VCaP (cell line): ENCODE measurements around the gene PLA2G5.

Source experiments
- H3K27ac ChIP-seq: fragments of 450-650 bp; 2 replicates; pipeline ENCODE4 v1.5.1; 2017
- CTCF ChIP-seq: fragments of 450-650 bp; conservative IDR thresholded peaks from 2 replicates; pipeline ENCODE4 v1.5.1; 2017; ENCODE audit warnings: mild to moderate bottlenecking, moderate library complexity

Gene PLA2G5

GRCh38 chr1:20076710-20077461, 6.9 kb downstream of the PLA2G5 start:
- TF ChIP-seq CTCF: no peak
- no peak overlapping the region for H3K27ac ChIP-seq

DNA sequence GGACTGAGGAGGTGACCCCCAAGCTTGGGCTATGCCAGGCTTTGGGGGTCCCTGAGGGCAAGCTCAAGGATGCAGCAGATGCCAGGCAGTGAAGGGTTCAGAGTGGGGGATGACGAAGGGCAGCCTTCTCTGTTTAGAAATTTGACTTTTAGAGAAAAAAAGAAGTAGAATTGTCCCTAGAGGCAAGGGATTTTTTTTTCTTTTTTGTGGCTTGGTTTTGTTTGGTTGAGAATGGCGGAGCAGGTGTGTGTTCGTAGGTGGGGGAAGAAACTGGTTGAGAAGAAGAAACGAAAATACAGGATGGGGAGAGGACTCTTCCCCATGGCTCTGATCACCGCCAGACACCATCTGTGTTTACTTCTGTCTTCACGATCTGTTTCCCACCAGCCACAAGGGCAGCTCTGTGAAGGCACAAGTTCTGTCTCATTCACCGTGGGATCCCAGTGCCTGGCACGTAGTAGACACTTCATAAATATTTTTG, 8.2 kb downstream of the PLA2G5 start:
- H3K27ac ChIP-seq: no peak overlapping the region
- TF ChIP-seq CTCF: no peak

DNA sequence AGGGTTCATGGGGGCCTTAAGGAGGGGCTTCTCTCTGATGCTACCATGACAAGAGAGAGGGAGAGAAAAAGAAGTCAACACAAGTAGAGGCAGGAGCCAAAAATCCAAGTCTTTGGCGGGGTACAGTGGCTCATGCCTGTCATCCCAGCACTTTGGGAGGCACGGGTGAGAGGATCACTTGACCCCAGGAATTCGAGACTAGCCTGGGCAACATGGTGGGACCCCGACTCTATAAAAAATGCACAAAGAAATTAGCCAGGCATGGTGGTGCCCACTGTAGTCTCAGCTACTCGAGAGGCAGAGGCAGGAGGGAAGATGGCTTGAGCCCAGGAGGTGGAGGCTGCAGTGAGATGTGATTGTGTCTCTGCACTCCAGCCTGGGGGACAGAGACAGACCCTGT, 8.7 kb downstream of the PLA2G5 start:
- H3K27ac ChIP-seq: no peak overlapping the region
- no peak for TF ChIP-seq CTCF

- TF ChIP-seq CTCF: no peak
- no peak overlapping the region for H3K27ac ChIP-seq
These were observed 9.8 kb downstream of the PLA2G5 start for GRCh38 chr1:20079661-20080305.

- peak overlapping the region; percentile 3; the same call in 1 of the 2 replicates for H3K27ac ChIP-seq
- no peak for TF ChIP-seq CTCF
These were observed 10.7 kb downstream of the PLA2G5 start for GRCh38 chr1:20080441-20081352.

DNA sequence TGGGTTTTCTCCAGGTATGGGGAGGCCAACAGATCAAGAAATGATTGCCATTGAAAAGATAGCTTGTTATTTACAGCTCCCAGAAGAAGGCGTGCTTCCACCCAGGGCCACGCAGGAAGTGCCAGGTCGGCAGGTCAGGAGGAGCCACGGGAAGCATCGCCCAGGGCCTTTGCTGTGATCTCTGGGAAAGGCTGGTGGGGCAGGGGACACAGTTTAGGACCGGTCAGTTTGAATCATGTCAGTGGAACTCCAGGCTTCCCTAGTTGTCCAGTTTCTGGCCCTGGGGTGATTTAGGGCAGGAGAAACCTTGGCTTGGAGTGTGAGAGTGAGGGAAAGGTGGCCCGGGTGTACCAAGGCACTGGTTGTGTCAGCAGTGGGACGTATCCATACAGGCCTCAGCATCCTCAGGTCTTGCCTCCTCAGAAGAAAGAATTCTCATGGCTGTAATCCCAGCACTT, 11.4 kb downstream of the PLA2G5 start:
- TF ChIP-seq CTCF: no peak

GRCh38 chr1:20082772-20083171, 12.8 kb downstream of the PLA2G5 start:
- TF ChIP-seq CTCF: no peak
- H3K27ac ChIP-seq: no peak overlapping the region

More for the DNA sequence above, 11.4 kb downstream of the PLA2G5 start:
- H3K27ac ChIP-seq: no peak overlapping the region
